ENCODE data around the gene IL31RA.

The IL31RA gene

DNA sequence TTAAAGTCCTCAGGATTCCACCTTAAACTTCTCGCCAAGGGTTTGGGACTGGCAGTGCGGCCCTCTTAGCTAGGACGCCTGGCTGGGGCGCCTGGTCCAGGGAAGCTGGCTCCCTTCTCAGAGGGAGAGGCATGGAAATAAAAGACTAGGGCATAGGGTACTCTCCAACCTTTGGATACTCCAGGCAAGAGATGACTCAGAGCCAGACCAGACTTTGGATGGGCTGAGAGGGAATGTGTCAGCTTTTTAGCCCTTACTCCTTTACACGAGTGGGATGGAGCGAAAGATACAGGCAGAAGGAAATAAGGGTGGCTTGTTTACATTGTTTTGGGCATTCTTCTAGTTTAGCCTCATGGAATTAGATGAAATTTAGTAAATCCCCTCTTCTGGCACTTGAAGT is 48.2 kb downstream of the IL31RA start:
- TF ChIP-seq, protein P1, sequence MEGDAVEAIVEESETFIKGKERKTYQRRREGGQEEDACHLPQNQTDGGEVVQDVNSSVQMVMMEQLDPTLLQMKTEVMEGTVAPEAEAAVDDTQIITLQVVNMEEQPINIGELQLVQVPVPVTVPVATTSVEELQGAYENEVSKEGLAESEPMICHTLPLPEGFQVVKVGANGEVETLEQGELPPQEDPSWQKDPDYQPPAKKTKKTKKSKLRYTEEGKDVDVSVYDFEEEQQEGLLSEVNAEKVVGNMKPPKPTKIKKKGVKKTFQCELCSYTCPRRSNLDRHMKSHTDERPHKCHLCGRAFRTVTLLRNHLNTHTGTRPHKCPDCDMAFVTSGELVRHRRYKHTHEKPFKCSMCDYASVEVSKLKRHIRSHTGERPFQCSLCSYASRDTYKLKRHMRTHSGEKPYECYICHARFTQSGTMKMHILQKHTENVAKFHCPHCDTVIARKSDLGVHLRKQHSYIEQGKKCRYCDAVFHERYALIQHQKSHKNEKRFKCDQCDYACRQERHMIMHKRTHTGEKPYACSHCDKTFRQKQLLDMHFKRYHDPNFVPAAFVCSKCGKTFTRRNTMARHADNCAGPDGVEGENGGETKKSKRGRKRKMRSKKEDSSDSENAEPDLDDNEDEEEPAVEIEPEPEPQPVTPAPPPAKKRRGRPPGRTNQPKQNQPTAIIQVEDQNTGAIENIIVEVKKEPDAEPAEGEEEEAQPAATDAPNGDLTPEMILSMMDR (IDR thresholded peaks at IDR 0.05; ENCODE audit: control insufficient read depth, extremely low read depth, insufficient read depth), result no peak
- no peak overlapping the region for H3K4me3 ChIP-seq (ENCODE audit: low read depth, low read length)
- DNase-seq (ENCODE audit: low read depth), result no peak

DNA sequence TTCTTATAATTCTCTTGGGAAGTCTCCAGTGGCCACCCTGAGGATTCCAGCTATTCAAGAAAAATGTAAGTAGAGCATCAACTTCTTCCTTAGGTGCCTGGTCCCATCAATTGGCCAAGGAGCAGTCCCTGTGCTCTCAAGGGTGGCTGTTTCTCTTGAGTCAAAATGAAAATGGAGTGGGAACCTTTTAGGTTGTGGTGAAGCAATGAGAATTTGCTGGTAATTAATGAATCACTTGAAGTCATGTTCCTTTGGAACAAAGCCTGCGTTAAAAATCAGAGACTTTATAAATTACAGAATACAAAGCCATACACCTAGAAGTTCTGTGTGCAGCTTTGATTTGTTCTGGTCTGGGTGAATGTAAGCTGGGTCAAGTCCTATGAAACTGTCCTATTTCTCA is 48.9 kb downstream of the IL31RA start:
- DNase-seq (ENCODE audit: low read depth), result no peak
- TF ChIP-seq, protein P1 (IDR thresholded peaks at IDR 0.05; ENCODE audit: control insufficient read depth, extremely low read depth, insufficient read depth), result no peak
- no peak overlapping the region for H3K4me3 ChIP-seq (ENCODE audit: low read depth, low read length)

DNA sequence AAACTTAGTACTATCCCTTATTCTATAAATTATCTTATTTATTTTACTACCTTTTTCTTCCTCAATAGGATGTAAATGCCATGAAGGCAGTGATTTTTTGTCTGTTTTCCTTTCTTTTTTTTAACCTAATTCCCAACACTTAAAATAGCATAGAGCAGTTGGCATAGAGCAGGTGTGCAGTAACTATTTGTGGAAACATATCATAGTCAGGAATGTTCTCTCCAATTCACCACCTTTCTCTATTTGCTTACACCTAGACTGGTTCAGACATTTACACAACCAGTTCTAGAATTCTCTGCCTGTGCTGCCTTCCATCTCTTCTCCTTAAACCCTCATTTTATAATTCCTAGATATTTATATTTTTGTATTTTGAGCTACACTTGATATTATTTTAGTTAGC is 49.6 kb downstream of the IL31RA start:
- TF ChIP-seq, protein P1 (IDR thresholded peaks at IDR 0.05; ENCODE audit: control insufficient read depth, extremely low read depth, insufficient read depth), result no peak
- H3K4me3 ChIP-seq (ENCODE audit: low read depth, low read length), result no peak overlapping the region
- DNase-seq (ENCODE audit: low read depth), result no peak

DNA sequence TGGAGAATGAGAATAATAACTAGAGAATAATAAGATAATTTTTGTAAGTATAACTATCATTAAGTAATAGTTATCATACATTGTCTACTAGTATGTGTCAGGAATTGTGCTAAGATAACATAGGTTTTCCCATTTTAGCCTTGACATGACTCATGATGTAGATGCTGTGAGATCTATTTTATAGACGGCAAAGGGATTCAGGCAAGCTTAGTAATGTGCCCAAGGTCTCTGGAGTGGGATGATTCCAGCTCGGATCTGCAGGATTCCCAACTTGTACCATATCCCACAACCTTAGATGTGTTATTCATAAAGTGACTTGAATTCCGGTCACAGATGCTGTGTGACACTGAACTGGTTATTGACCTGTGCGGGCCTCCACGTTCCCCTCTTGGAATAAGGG is 51.5 kb downstream of the IL31RA start:
- TF ChIP-seq, protein P1 (IDR thresholded peaks at IDR 0.05; ENCODE audit: control insufficient read depth, extremely low read depth, insufficient read depth), result no peak
- no peak for DNase-seq (ENCODE audit: low read depth)
- no peak overlapping the region for H3K4me3 ChIP-seq (ENCODE audit: low read depth, low read length)

DNA sequence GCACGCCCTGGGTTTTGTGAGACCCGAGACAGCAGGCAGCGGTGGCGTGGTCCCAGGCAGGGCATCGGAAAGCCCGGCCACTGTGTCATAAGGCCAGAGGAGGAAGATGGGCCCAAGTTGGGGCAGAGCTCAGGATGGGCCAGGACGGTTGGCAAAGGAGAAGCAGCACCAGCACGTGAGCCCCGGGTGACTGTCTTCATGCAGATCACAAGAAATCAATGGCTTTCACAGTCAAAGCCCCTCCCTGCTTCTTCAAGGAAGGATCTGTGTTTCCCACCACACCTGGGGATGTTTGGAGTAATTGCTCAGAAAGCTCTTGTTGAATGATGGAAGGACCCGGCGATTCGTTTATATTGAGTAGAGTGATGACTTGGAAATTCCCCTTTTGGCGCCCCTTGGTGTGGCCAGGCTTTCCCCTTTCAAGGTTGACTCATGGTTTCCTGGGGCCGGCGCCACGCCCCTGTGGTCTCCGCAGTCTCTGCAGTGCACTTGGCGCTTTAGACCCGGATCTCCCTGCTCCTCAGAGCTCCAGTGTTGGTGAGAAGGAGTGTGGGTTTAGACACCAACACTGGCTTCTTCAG is 52.1 kb downstream of the IL31RA start:
- TF ChIP-seq, protein P1 (IDR thresholded peaks at IDR 0.05; ENCODE audit: control insufficient read depth, extremely low read depth, insufficient read depth), result no peak
- DNase-seq (ENCODE audit: low read depth), result no peak
- H3K4me3 ChIP-seq (ENCODE audit: low read depth, low read length), result no peak overlapping the region

DNA sequence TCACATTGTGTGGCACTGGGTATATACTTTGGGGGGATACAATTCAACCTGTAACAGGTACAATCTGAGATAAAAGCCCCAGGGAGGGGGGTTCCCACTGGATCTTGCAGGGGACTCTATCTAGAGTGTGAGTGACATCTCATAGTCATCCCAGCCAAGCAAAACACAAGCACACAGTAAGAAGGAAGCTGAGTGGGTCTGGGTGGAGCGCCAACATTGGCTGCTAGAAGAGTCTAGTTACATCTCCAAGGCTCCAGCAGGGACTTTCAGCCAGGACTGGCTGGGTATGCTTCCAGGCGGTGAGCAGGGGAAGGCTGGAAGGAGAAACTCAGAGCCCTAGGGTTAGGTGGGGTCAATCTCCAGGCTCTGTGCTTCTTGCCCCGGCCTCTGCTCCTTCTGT is 53.0 kb downstream of the IL31RA start:
- no peak overlapping the region for H3K4me3 ChIP-seq (ENCODE audit: low read depth, low read length)

DNA sequence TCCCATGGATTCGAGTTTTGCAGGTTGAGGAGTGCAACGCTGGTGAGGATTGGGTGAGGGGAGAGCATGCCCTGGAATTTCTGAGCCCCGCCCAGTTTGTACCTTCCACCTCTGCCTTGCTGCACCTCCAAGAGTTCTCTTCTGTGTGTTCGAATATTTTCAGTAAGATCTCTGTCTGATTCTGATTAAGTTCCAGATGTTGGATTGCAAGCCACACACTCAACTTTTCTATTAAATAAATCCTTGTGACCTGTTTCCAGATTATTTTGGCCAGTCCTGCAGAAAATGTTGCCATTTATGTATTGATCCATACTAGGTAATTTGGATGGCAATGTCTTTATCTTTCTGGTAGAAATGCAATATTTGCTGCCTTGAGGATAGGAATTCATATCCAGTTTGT is 54.1 kb downstream of the IL31RA start:
- no peak overlapping the region for H3K4me3 ChIP-seq (ENCODE audit: low read depth, low read length)
- DNase-seq (ENCODE audit: low read depth), result no peak
- TF ChIP-seq, protein P1 (IDR thresholded peaks at IDR 0.05; ENCODE audit: control insufficient read depth, extremely low read depth, insufficient read depth), result no peak

More for the DNA sequence above, 53.0 kb downstream of the IL31RA start:
- DNase-seq (ENCODE audit: low read depth), result no peak
- TF ChIP-seq, protein P1 (IDR thresholded peaks at IDR 0.05; ENCODE audit: control insufficient read depth, extremely low read depth, insufficient read depth), result no peak

All from LNCaP clone FGC (cell line).